Measurements from ENCODE around the gene LRRC1. TPM values are rescaled to one million over a fixed set of nuclear protein-coding genes. Genes with fewer than 3 reads are reported as not detected.
"Not testable (repeated sequence)": the region's sequence is repeated elsewhere in the genome, so short reads cannot be mapped to it uniquely, and the experiment has no call there.

LRRC1 gene
- total RNA-seq, 1 experiment from 2014 or later = 4.4 TPM

DNA sequence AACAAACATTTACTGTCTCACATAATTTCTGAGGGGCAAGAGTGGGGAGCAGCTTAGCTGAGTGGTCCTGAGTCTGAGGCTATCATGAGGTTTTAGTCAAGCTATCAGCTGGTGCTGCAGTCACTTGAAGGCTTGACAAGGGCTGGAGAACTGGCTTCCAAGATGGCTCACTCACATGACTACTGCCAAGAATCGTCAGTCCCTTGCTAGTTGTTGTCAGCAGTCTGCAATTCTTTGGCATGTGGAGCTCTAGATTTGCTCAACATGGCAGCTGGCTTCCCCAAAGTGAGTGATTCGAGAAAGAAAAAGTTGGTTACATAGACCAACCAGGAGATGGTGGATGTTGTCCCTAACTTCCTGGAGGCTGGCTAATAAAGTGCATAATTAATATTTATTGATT, 2.8 kb upstream of the LRRC1 start:
- DNase-seq (ENCODE audit: low read depth) = no peak

DNA sequence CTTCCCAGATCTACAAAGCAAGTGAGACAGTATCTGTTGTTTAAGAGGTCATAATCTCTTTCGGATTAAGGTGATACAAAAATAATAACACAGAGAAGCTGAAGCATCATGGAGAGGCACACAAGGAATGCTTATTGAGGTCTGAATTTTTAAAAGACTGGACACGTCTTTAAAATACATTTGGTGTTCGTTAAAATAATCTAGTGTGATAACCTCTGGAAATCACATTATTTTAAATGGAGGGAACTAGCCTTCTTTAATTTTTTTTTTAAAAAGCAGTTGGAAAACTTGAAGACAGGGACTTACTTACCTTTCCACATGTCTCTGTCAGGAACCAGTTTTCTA, 1.9 kb upstream of the LRRC1 start:
- no peak for DNase-seq (ENCODE audit: low read depth)

DNA sequence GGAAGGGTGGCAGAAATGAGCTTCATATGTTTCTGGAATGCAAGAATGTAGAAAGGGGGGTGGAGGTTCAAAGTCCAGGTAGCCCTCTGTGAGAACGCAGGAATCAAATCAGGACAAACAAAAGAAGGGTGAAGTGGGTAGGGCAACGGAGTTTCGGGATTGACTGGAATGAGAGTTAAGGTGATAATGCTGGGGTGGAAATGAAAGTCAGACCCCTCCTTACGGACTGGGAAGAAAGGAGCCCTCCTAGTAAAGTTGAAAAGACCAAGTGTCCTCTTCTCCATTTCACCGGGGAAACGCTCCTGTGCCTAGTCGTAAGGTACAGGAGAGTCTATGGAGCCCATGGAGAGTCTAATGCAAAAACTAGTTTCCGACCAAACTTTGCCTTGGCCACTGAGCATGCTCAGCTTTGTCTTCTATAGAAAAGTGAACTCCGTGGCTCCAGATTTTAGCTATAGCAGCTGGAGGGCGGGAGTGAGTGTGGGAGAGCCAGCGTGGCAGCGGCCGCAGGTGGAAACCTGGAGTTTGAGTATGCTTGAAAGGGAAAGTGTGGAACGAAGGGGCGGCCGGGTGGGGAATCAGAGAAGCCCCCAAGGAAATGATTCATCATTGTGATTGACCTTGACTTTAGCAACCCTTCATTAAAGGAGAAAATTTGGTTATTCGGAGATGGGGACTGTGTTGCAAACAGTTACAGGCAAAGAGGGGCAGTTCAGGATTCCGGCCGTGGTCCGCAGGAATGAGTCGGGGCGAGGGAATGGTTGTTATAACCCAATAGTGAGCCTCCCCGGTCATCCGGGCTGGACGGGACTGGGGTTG, 1.3 kb upstream of the LRRC1 start:
- no peak for DNase-seq (ENCODE audit: low read depth)

DNA sequence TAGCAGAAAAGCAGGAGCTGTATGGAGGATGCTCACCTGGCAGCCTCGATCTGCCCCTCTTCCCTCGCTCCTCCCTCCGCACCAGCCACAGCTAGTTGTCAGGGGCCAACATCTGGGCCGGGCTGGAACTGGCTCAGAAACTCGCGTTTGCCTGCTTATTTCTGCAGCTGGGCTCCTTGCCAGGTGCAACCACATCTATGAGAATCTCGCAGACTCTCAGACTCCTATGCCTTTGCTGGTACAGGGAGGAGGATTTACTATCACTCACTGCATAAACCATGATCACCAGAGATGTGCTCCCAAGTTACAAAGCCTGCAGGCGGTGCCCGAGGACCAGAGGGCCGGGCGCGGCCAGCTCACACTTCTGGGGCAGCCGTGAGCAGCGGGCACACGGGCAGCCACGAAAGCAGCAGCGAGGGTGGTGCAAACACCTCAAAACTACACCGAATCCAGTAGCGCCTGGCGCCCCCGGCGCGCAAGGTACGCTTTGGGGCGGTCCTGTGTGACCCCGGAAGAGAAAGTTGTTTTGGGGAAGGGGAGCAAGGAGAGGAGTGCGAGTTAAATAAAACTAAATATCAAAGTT, 577 bp upstream of the LRRC1 start:
- DNase-seq (ENCODE audit: low read depth) = peak; percentile 83

DNA sequence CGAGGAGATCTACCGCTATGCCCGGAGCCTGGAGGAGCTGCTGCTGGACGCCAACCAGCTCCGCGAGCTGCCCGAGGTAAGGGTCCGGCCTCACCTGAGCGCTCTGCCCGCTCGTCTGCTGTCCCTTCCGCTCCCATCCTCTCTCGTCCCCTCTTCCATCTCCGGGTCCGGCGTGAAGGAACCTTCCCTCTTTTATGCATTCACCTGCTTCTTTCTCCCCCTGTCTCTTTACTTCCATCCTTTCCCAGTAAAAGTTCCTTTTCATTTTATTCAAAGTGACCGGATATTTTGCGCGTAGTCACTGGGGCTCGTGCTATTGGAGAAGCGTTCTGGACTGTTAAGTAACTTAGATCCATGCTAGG, 516 bp downstream of the LRRC1 start:
- DNase-seq (ENCODE audit: low read depth) = no peak

DNA sequence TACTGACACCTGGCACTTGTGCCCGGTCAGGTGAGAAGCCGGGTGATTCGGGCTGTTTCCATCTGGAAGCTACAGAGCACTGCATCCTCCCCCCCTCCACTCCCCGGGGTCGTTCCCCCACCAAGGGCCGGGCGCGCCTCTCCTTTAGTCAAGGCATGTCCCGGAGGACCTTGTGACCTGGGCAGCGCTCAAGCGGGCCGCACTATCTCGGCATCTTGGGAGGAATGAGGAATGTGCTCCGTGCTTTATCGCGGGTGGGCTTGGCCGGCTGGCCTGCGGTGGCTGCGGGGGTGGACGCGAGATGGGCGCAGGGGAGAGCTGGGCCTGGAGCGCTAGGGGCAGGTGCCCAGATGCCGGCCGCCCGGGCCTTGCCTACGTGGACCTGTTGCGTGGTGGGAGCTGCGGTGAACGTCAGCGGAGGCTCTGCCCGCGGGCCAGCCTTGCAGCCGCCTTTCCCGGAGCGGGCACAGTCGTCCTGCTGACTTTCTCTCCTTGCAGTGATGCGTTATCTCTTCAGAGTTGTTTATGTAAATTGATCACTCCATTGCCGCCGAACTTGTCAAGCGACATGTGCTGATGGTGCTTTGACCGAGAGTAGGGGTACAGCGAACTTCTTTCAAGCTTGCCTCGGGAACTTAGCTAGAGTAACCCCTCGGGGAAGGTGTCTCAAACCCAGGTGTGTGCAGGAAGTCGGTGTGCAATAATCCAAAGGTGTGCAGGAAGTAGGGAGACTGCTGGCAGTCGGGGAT, 1.1 kb downstream of the LRRC1 start:
- DNase-seq (ENCODE audit: low read depth) = no peak

DNA sequence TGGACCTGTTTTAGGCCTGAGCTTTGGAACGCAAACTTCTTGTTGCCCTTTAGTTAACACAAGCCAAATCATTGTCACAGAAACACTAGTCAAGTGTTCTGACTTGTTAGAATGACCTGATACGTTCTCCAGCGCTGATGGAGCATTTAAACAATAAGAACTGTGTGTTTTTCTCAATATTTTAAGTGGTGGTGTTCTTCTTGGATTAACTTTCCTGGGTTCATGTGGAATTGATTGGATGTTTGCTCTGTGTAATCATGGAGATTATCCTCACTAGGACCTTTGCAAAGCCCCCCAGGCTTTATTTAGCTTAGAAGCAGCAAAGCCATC, 1.6 kb downstream of the LRRC1 start:
- no peak for DNase-seq (ENCODE audit: low read depth)

DNA sequence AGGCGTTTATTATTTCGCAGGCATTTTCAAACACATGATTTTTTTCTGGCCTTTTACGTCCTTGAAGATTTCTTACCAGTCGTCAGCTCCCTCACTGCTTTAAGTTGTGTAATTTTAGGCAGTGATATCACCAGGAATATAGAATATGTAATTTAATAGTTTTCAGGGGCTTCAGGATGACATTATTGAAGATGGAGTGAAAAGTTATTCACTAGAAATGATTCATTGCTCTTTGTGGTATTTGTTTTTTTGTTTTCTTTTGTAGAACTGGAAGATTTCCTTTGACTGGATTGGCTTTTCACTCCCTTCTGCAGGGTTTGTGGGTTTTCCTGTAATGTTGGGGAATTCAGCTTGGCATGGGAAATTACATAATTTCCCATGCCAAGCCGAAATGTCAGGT, 2.0 kb downstream of the LRRC1 start:
- peak; percentile 43 for DNase-seq (ENCODE audit: low read depth)

DNA sequence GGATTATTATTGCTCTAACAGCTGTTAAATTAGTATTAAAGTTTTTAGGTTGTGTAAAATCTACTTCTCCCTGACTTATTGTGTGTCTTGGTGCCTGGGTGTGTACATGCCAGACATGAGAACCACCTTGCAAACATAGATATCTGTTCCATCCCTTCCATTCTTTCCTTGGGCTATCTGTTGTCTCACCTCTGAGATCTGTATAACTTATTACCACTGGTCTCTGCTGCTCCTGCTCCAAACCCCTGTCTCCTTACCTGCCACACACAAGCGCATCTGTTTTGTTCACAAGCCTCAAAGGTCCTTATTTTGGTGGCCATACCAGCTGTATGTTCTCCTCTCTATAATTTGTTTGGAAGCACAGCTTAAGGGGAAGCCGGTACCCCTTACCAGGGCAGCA, 2.5 kb downstream of the LRRC1 start:
- DNase-seq (ENCODE audit: low read depth) = no peak

DNA sequence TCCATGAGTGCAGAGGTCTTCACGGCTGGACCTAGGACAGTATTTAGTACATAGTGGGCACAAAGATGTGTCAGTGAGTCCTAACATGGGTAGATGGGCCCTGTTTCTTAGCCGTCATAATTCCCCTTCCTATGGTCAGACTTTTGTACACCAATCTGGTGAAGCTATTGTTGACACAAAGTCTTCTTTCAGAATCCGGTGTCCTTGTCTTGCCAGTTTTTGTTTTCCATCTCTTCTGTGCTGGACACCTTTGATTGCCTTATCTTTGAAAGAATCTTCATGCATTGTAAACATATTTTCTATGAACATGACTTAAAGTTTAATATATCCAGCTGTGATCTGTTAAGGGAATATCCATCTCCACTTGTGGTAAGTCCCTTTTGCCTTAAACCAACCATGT, 4.5 kb downstream of the LRRC1 start:
- no peak for DNase-seq (ENCODE audit: low read depth)

DNA sequence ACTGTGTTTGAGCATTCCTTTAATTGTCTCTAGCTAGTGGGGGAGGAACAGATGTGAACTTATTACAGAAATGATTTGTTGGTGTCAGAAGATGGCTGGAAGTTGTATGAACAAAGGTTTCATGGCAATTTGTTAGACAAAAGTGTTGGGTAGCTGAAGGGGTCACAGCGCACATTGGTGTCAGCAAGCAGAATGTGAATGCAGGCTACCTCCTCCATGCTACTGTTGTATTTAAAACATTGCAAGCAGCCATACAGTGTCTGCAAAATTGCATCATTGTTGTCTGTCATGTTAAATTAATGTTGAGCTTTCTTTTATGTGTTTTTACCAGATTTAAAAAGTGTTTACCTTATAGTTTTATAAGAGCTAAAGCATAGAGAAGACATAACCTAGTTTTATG, 6.2 kb downstream of the LRRC1 start:
- DNase-seq (ENCODE audit: low read depth) = no peak

DNA sequence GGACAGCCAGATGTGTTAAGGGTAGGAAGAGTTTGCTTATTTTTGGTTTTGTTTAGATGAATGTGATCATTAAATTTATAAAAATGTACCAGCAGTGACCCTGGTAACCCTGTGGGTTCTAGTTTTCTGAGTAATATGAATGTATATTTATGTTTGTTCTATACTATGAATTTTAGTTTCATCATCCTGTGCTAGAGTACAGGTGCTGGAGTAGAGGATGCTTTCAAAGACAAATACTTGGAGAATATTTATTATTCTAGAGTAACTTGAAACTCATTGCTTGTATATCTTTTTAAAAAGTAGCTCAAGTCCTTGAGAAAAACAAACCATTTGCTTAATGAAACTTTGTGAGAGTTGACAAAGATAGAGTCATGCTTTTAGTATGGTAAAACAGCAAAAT, 7.8 kb downstream of the LRRC1 start:
- DNase-seq (ENCODE audit: low read depth) = no peak

DNA sequence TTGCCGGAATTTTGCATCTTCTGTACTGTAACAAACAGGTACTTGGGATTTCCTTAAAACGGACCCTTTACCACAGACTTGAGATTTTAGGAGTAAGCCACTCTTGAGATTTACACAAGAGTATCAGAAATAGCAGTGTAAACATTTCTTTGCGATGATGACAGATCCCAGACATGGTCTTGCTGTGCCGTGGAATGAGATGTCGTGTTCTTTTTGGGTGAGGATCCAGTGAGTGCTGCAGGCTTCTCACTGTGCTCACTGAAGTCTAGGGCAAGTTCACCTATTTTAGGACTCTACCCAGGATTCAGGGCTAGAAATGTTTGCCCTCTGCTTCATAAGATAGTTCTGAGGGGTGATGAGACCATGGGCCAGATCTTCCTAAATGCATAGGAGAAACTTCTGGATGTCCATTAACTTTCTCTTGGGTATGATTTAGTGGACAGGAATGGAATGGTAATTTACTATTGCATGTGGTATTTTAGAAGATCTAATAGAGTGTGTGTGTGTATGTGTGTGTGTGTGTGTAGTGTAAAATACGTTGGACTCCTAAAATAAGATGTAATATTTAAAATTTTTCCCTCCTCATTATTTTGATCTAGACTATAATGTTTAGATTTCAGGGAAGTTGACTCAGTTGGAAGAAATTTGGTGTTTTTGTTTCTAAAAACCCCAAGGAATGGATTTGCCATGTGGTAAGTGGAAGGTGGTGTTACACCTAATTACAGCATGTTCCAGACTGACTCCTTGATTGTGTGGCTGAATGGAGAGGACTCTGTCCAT, 8.5 kb downstream of the LRRC1 start:
- no peak for DNase-seq (ENCODE audit: low read depth)

DNA sequence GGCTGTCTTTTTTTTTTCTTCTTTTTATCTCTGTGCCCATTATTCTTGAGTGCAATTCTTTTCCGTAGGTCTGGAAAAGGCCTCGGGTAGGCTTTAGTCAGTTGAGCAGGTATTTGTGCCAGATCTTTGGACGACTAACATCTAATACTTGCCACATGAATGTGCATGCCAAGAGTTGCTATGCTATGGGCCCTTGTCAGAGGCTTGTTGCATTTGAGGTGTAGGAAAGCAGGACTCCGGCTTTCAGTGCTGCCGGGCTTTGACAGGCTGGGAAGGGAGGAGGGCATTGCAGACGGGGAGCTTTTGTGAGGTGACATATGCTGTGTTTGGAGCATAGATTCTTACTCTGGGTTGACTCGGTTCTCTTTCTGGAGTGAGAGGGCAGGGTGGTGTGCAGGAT, 10.2 kb downstream of the LRRC1 start:
- no peak for DNase-seq (ENCODE audit: low read depth)

DNA sequence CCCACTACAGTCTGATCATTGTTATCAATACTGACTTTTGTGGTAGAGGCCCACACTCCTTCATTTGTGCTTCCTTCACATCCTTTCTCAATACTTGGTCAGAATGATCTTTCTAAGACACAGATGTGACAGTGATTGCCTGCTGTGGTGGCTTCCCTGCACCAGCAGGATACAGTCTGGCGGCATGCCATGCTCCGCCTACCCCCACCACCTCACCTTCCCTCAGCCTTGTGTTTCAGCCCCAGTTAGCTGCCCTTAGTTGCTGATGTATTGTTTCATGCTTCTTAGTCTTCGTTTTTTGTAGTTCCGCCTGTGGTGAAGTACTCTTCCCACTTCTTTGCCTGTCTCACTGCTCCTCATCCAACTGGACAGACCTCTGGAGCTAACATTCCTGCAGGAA, 10.9 kb downstream of the LRRC1 start:
- DNase-seq (ENCODE audit: low read depth) = no peak

DNA sequence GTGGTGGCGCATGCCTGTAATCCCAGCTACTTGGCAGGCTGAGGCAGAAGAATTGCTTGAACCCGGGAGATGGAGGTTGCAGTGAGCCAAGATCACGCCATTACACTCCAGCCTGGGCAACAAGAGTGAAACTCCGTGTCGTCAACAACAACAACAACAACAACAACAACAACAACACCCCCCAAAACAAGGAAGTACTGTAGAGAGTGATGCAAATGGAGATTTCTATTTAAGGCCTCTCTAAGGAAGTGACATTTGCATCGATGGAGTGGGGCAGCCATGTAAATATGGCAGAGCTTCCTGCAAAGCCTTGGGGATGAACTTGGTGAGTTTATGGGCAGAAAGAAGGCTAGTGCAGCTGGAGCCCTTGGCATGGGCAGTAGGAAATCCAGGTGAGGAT, 12.8 kb downstream of the LRRC1 start:
- DNase-seq (ENCODE audit: low read depth) = not testable (repeated sequence)

DNA sequence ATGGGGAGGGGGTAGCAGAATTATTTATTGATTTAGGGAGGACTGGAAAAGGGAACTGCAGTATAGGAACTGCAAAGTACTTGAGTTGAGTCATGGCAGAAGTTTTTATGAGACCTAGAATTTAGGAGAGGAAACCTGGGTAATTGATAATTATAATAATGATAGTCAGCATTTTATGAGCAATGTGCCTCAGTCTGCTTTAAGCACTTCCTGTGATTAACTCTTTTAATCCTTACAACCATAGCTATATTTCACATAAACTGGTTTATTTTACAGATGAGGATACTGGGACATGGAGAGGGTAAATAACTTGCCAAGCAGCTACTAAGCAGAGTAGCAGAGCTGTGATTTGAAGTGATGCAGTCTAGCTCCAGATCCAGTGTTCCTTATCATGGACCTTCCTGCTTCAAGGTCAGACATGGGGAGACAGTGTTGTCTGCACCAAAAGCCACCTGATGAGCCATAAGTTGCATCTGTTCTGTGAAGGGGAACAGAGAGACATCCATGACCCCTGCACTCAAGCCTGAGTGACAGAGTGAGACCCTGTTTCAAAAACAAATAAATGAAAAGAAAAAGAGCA, 13.6 kb downstream of the LRRC1 start:
- DNase-seq (ENCODE audit: low read depth) = no peak

DNA sequence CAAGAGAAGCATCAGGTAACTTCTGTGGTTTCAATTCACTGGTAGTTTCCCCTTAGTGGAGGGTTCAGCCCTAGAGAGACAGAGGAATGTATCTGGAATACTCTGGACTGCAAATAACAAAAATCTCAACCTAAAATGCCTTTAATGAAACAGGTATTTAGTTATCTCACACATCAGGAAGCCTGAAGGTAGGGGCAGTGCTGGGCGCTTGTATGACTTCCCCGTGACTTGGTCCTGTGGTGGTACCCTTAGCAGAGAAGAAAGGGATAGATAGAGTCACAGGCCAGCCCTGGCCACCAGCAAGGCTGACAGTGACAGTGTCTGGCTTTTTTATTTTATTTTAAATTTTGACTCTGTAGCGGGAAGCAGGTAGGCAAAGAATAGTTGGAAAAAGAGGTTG, 14.9 kb downstream of the LRRC1 start:
- no peak for DNase-seq (ENCODE audit: low read depth)

DNA sequence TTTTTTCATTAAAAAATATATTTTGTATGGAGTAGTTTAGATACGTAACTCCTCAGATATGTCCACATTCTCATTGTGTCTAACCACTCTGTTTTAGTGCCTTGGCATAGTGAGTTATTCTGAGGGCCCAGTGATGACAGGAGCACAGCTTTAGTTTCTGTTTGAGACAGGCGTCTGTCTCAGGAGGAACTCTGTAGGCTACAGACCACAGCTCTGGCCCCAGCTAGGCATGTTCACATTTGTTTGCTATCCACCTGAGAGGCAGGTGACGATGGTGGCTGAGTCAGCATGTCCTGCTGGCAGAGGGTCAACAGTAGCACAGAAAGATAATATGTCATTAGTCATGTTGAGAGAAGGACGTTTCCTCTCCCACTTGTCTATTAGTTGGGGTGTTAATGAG, 16.3 kb downstream of the LRRC1 start:
- DNase-seq (ENCODE audit: low read depth) = no peak

DNA sequence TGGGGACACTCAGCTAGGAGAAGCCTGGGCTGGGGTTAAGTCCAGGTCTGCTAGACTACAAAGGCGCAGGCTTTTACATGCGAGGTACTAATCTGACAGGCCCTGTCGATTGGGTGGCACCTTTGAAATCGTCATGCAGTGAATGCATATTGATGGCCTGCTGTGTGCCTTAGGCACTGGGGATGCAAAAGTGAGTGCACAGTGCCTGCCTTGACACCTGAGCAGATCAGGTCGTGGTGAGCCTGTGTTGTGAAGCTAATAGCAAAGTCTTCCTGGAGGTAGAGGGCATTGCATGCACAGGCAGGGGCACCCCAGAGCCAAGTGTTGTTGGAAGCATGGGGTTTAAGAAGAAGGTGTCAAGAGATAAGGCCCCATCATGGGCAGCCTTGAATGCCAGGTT, 16.9 kb downstream of the LRRC1 start:
- DNase-seq (ENCODE audit: low read depth) = no peak

DNA sequence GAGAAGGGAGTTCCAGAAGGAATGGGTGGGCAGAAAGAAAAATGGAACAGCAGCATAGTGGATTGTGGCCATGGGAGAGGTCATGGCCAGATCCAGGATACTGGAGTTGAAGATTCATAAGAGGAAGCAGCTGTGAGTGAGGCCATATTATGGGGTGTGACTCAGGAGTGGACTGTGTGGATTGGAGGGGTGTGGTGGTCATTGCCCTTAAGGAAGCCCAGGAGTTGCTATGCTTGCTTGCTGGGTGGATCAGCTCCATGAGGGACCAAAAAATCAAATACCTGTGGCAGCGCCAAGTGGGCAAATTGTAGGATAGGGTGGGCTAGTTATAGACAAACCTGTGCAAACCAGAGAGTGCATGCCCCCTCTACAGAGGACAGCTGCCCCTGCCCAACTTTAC, 18.3 kb downstream of the LRRC1 start:
- DNase-seq (ENCODE audit: low read depth) = peak; percentile 49

DNA sequence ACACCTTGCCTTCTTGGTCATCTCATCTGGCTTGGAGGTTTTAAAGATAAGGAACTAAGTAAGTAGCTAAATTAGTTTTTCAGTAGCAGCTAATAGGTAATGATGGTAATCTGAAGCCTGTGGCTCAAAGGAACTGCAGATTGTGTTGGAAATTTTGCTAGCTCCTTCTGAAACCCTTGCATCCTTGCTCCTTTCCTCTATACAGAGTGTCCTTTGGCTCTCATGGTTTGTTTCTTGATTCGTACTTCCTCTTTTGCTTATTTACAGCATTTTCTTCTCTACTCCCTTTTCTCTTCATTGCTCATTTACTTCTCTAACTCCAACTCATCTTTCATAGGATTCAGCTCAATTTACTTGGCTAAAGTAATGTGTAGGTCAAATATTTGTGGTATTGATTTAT, 19.0 kb downstream of the LRRC1 start:
- no peak for DNase-seq (ENCODE audit: low read depth)
